Astrocyte of the spinal cord (primary cell): ENCODE results near the gene PPM1E.

Experiments used
- DNase-seq: peaks from one replicate; pipeline ENCODE4 v3.0.0; 2011; ENCODE audit warnings: low read depth, low spot score
- H3K4me3 ChIP-seq: 2 replicates; pipeline ENCODE4 v1.5.1; 2011; ENCODE audit warnings: low read depth, mild to moderate bottlenecking, low read length, moderate library complexity
- CTCF ChIP-seq: IDR thresholded peaks from 2 replicates; pipeline ENCODE4 v1.5.1; 2012; ENCODE audit warnings: low read depth, mild to moderate bottlenecking, low read length, inconsistent platforms
- in situ Hi-C: cut with HindIII; loops from 2 replicates; pipeline ENCODE4 v1.10.0; 2017; ENCODE audit warnings: low sequenced_read_pairs

Gene PPM1E

GRCh38 chr17:58982626-58983025 is 227.0 kb downstream of the PPM1E start:
- no peak overlapping the region for H3K4me3 ChIP-seq
- TF ChIP-seq CTCF = no peak
- in situ Hi-C loops = no loop called here
- no peak for DNase-seq

GRCh38 chr17:58985367-58985766 is 229.7 kb downstream of the PPM1E start:
- no peak for DNase-seq
- TF ChIP-seq CTCF = no peak
- in situ Hi-C loops = no loop called here
- no peak overlapping the region for H3K4me3 ChIP-seq

- H3K4me3 ChIP-seq = no peak overlapping the region
- peak; percentile 37 for DNase-seq
- in situ Hi-C loops = no loop called here
- no peak for TF ChIP-seq CTCF
These were observed 230.3 kb downstream of the PPM1E start for GRCh38 chr17:58985971-58986370.

GRCh38 chr17:58989629-58990028 is 234.0 kb downstream of the PPM1E start:
- TF ChIP-seq CTCF = no peak
- H3K4me3 ChIP-seq = no peak overlapping the region
- no peak for DNase-seq
- in situ Hi-C loops = no loop called here

- no peak for TF ChIP-seq CTCF
- in situ Hi-C loops = no loop called here
- DNase-seq = peak; percentile 58
- H3K4me3 ChIP-seq = no peak overlapping the region
These were observed 236.2 kb downstream of the PPM1E start for GRCh38 chr17:58991718-58992331.

- TF ChIP-seq CTCF = no peak
These were observed 237.7 kb downstream of the PPM1E start for GRCh38 chr17:58993311-58993710.

More at GRCh38 chr17:58993311-58993710, 237.7 kb downstream of the PPM1E start:
- in situ Hi-C loops = no loop called here
- DNase-seq = no peak
- no peak overlapping the region for H3K4me3 ChIP-seq
